ENCODE results near the gene SHMT2.

The SHMT2 gene

GRCh38 chr12:57229634-57230380 lies at the start of gene SHMT2:
Gene SHMT2 (plus strand): TSS chr12:57229711. CDS start chr12:57229779, 68 bp downstream.
- DNase-seq, result peak; percentile 91 to 93

- DNase-seq, result no peak
Measured at GRCh38 chr12:57180321-57180989, 49.1 kb upstream of the SHMT2 start.

GRCh38 chr12:57181072-57181471 lies 48.4 kb upstream of the SHMT2 start:
- DNase-seq, result no peak

- DNase-seq, result no peak
Measured at GRCh38 chr12:57181561-57182155, 47.9 kb upstream of the SHMT2 start.

GRCh38 chr12:57182918-57183575 lies 46.5 kb upstream of the SHMT2 start:
- DNase-seq, result peak; percentile 70 to 72

- DNase-seq, result no peak
Measured at GRCh38 chr12:57183939-57184725, 45.4 kb upstream of the SHMT2 start.

- no peak for DNase-seq
Measured at GRCh38 chr12:57185403-57185802, 44.1 kb upstream of the SHMT2 start.

GRCh38 chr12:57185906-57186508 lies 43.5 kb upstream of the SHMT2 start:
- no peak for DNase-seq

- no peak for DNase-seq
Measured at GRCh38 chr12:57187222-57188089, 42.1 kb upstream of the SHMT2 start.

GRCh38 chr12:57188090-57188425 lies 41.5 kb upstream of the SHMT2 start:
- no peak for DNase-seq

GRCh38 chr12:57190037-57190436 lies 39.5 kb upstream of the SHMT2 start:
- peak; percentile 49 to 60 for DNase-seq

GRCh38 chr12:57190821-57191220 lies 38.7 kb upstream of the SHMT2 start:
- DNase-seq, result no peak

GRCh38 chr12:57191410-57191809 lies 38.1 kb upstream of the SHMT2 start:
- no peak for DNase-seq

- no peak for DNase-seq
Measured at GRCh38 chr12:57192920-57193319, 36.6 kb upstream of the SHMT2 start.

- no peak for DNase-seq
Measured at GRCh38 chr12:57193706-57194245, 35.7 kb upstream of the SHMT2 start.

GRCh38 chr12:57194253-57194652 lies 35.3 kb upstream of the SHMT2 start:
- DNase-seq, result no peak

- no peak for DNase-seq
Measured at GRCh38 chr12:57195186-57195585, 34.3 kb upstream of the SHMT2 start.

GRCh38 chr12:57195611-57196371 lies 33.7 kb upstream of the SHMT2 start:
- DNase-seq, result peak in 1 of 2 experiments; percentile 43

- DNase-seq, result no peak
Measured at GRCh38 chr12:57196439-57196838, 33.1 kb upstream of the SHMT2 start.

- no peak for DNase-seq
Measured at GRCh38 chr12:57196956-57197355, 32.6 kb upstream of the SHMT2 start.
